Amniotic stem cell (primary cell): ENCODE results near the gene UGT2A3.

ENCODE experiments used
- DNase-seq: peaks from one replicate; lab custom pipeline; 2025; lab: John Stamatoyannopoulos, UW

The UGT2A3 gene

DNA sequence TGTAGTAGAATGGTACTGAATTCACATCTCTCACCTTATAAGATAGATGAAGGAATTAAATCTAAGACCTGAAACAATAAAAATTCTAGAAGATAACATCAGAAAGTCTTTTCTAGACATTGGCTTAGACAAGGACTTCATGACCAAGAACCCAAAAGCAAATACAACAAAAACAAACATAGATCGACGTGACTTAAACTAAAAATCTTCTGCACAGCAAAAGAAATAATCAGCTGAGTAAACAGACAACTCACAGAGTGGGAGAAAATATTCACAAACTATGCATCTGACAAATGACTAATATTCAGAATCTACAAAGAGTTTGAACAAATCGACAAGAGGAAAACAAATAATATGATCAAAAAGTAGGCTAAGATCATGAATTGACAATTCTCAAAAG is 38.8 kb downstream of the UGT2A3 start:
- DNase-seq = no peak

DNA sequence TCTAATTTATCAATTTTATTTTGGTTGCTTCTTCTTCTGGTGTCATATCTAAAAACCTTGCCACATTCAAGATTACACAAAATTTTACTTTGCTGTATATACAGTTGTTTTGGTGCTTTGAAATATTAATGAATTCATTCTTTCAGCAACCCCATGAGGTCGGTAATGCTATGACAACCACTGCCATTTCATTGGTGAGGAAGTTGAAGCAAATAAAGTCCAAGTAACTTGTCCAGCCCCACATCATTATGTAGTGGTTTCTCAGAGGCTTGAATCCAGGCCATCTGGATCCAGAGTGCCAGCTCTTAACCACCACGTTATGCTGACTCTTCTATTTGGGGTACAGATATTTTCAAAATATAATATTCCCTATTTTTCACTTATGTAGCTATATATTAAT is 42.2 kb downstream of the UGT2A3 start:
- no peak for DNase-seq

DNA sequence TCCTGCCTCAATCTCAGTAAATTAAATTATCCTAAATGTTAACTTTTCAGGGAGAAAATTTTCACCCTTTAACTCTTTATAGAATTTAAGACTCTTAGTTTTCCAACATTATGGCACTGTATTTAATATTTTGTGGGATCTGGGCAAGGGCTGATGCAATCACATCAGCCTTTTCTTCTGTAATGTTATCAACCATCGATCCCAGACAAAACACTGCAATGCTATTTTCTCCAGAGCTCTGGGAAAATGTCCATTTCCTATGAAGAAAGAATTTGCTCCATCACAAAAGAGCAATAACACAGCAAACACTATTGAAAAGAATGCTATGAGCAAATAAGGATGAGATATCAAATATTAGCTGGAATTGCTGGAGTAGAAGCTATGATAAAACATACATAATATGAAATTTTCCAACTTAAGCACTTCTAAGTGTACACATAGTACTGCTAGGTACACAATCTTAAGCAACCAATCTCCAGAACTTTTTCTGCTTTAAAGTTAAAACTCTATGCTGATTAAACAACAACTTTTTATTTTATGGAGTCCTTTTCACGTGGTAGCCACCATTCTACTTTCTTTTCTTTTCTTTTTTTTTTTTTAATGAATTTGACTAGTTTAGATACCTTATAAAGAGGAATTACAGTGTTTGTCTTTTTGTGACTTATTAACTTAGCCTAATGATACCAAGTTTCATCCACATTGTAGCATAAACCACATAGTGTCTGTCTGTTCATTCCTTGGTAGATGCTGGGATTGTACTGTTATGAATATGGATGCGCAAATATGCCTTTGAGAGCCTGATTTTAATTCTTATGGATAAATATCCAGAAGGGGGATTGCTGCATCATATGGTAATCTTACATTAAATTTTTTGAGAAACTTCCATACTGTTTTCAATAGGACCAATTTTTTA is 43.6 kb downstream of the UGT2A3 start:
- no peak for DNase-seq

DNA sequence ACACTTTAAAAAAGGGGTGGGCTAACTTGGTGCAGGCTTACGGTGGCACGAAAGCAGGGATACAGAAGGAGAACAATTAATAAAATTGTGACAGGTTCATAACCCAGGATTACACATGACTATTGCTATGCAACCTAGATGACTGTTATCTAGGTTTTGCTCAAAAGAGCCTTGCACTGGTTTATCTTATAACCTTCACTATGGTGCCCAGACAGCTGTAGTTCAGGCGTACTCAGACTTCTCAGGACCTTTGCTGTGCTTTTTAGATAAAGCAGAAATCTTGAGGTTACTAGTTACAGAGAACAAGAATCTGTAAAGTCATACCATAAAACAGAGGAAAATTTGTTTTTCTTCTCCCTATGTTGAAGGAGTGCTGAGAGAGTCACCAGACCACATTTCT is 44.4 kb downstream of the UGT2A3 start:
- no peak for DNase-seq

DNA sequence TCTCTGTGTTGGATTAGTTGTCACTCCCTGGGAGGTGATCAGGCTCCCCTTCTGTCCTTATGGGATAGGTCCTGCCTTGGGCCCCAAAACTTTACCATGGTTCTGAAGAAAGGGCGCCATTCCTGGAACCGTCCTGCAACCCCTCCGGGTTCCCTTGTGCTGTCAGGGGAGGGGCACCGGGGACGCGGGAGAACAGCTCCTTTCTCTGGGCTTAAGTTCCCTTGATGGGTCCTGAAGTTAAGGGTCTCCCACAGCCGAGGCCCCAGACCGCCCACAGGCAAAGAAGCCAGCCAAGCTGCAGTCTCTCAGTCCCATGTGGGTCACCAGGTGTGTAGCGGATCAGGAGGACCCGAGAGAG is 44.8 kb downstream of the UGT2A3 start:
- DNase-seq = no peak

DNA sequence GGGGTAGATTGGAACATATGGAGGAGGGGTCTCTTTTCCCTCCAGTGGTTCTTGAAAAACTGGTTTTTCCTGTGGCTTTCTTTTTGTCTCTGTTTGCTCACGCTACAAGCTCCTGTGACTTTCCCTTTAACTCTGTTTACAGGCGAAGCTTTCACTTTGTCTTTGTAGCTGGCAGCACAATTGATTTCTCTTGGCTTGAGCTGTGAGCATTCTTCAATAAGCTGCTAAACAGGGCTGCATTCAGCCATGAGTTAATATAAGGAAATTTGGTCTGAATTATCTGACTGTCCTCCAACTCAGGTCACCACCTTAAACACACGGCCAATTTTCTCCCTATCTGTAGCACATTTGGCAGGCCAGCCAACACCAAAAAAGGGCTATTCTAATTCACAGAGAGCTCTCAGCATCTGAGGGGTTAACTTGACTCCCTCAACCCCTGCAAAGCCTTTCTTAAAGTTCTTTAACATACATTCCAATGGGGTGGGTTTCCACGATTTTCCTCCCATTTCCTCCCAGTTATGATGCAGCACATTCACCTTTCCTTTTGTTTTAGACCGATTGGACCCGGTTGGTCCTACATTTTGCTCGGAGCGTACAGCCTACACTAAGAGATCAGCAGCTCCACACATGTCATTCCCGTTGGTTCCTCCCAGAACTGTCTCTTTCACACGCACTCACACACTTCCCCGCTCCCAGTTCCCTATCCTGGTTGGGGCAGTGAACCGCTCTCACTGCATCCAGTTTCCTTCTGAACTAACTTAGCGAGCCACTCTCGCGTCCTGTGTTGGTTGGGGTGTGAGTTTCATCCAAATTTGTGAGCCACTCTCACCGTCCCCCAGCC is 45.4 kb downstream of the UGT2A3 start:
- no peak for DNase-seq

DNA sequence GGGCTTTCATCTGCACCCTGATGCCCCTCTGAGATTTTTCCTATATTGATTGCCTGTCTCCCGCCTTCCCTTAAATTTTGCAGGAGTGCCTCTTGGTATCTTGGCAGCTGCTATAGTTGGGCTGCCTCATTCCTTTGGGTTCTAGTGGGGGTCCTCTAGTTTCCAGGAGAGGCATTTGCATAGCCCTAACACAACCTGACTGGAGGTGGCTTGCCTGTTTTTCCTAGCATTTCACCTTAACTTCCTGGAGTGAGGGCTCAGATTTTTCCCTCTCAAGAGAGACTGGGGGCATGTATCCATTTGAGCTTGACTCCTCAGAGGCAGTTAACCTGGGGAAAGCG is 46.0 kb downstream of the UGT2A3 start:
- no peak for DNase-seq

DNA sequence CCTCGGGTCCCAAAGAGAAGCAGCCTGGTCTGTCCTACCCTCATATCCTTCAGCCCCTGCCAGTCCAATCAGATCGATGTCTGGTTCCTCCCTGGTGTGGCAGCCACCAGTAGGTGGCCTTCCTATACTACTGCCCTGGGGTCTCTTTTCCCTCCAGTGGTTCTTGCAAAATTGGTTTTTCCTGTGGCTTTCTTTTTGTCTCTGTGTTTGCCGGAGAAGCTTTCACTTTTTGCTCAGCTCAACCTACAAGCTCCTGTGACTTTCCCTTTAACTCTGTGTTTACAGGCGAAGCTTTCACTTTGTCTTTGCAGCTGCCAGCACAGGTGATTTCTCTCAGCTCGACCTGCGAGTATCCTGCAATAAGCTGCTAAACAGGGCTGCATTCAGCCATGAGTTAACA is 46.8 kb downstream of the UGT2A3 start:
- DNase-seq = no peak

DNA sequence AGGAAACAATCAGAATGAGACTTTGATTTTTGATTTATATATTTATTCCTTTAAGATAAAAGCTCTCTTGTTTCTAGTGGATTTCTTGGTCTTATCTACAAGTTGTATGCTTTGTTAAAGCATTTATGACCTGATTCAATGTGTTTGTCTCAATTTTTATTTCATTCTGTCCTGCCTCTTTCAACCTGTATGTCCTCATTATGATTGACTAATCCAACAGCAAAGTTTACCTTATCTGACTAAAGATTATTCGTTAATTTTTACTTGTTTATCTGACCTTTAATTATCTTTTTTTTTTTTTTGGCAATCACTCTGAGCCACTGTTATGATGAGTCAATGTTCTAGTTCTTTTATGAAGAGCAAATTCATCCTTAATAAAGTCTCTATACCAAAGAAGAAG is 54.9 kb downstream of the UGT2A3 start:
- no peak for DNase-seq

DNA sequence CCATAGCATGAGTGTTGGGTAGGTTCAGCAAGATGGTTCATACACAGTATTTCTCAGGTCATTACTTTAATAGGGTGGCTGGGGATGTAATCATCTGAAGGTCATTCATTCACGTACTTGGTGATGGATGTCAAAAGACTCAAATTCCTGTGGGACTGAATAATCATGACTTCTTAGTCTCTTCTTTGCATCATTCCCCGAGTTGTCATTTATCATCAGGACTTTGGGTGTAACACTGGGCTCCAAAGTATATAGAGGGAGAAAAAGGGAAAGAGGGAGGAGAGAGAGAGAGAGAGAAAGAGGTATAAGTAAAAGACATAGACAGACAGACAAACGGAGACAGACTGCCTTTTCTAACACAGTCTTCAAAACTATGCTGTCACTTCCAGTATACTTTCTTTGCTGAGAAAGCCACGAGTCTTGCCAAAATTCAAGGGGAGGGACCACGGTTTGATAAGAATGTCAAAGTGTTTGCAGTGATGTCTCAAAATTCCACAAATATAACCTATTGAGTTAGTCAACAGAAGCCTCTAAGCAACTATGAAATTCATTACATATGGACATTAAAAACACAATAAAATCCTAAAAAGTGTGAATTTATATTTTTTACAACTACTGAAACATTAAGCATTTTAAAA is 55.9 kb downstream of the UGT2A3 start:
- no peak for DNase-seq

DNA sequence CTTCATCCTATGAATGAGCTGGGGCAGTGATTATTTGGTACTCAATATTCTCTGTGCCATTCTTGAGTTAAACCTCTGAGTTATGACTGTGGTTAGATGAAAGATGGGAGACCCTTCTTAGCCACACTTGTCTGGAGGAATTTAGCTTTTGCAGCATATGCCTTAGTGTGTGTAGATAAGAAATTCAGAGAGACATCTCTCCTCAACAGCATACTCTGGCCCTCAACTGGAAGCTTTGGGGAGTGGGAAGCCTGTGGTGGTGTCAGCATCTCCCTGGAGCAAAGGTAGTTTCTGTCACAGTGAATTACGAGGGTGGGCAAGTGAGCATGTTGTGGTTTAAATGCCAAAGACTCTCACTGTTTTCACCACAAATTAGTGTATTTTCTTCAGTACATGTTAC is 58.7 kb downstream of the UGT2A3 start:
- no peak for DNase-seq

DNA sequence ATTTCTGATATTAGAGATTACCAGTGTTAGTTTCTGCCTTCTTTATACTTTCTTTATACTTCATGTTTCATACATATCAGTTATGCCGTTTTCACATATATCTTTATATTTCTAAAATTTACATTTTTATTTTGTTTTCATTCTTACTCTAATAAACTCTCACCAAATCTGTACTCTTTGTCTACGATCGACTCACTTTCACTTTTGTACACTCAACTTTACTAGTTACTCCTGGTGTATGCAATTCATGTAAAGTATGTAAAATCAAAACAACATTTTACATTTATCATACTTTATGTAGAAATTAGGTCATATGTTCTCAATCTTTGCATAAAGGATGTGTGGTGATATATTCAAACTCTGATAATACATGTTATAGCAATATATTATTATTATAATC is 59.9 kb downstream of the UGT2A3 start:
- no peak for DNase-seq

DNA sequence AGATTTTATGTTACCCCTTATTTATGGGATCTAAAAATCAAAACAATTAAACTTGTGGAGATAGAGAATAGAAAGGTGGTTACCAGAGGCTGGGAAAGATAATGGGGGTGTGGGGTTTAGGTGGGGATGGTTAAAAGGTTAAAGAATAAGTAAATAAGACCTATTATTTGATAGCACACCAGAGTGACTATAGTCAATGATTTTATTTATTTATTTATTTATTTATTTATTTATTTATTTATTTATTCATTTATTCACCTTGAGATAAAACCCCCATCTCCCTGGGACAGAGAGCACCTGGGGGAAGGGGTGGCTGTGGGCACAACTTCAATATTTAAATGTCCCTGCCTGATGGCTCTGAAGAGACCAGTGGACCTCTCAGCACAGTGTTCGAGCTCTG is 66.1 kb downstream of the UGT2A3 start:
- no peak for DNase-seq

DNA sequence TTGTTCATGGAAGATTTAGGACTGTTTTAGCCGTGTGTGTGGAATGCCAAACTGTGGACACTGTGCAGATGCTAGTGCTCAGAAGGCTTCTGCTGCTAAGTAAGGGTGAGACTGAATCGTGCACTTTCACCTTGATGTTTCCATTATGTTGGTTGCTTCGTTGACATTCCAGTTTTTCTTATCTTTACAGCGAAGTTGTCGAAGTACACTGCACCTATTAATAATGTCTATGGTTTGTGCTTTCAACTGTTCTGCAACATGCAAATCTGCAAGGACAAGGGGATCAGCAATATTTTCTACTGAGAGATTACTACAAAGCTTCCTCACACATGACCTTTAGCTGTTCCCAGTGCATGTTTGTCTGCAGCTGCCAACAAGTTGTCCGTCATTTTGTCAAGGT is 67.7 kb downstream of the UGT2A3 start:
- no peak for DNase-seq
